Stimulated activated CD4-positive, alpha-beta T cell treated with anti-CD3 and anti-CD28 coated beads, TNF-alpha, amount 100 ng/mL, for 24 hours (primary cell): Measurements from ENCODE around the gene GDPD4.

Source experiments
- DNase-seq, 3 experiments: peaks; one replicate each; pipeline ENCODE4 v3.0.0-alpha.2; 2020; ENCODE audit warnings: low read depth in 3 of 3

Gene GDPD4

DNA sequence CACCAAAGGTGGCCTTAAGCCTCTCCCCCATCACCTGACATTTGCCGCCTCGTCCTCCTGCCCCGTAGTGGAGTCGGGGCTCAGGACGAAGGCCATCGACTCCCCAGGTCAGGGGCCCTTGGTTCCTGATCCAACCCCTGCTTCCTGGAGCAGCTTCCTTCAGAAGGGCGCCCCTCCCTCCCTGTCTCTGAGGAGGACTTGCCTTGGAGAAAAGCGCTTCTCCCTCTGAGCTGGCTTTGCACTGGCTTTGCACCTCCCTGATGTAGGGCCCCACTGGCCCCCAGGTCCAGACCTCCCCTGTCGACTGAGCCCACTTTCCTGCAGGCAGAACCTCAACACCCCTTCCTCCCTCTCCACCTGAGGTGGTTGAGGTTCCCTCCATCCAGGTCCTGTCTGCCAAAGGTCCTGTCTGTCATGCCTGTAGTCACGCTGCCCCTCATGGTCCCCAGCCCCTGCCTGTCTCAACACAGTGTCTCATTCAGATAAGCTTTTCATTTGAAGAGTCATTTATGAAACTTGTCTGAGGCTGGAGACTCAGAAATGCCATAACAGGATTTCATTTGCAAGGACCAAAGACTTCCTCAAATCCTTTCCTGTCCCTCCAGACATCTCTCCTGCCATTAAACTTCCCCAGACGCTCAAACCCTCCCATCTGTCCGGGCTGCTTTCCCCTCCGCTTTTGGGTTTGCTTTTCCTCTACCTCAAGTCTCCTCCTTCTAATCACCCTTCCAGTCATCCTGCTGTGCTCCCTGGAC lies 95.0 kb downstream of the GDPD4 start:
- no peak for DNase-seq

- DNase-seq: no peak
Observed at GRCh38 chr11:77205467-77206263, 95.8 kb downstream of the GDPD4 start.

- DNase-seq: no peak
Observed at GRCh38 chr11:77204754-77205466, 96.6 kb downstream of the GDPD4 start.

- no peak for DNase-seq
Observed at GRCh38 chr11:77203901-77204753, 97.4 kb downstream of the GDPD4 start.

DNA sequence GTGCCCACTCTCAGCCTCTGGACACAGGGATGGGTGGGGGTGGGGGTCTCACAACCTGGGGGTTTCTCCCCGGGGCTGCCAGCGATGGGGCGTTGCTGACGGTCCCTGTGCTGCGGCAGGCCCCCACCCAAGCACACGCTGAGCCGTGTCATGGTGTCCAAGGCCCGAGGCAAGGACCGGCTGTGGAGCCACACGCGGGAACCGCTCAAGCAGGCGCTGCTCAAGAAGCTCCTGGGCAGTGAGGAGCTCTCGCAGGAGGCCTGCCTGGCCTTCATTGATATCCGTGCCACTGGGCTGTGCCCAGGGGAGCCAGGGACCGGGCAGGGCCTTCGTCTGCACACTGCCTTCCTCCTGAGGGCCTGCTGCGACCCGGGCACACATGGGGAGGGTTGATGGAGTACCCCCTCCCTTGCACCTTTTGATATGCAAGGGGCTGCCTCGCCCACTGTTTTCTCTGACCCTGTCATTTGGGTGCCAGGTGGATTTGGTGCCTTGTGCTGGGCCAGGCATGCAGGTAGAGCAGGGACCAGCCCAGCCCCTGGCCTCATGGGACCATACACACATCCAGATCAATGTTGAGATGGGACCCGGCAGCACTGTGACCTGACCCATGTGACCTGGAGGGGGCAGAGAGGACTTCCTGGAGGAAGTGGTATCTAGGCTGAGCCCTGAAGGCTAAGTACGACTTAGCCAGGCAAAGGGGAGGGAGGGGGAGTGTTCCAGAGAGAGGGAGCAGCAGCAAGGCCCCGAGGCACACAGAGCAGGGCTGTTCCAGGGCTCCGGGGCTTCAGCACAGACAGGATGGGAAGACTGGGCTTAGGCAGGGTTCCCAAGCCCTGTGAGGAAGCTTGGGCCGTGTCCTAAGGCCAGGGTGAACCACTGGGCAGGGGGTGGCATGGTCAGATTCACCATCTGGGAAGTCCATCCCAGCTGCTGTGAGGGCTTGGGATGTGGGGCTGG lies 98.3 kb downstream of the GDPD4 start:
- no peak for DNase-seq

GRCh38 chr11:77201991-77202841 lies 99.3 kb downstream of the GDPD4 start:
- DNase-seq: no peak

- no peak for DNase-seq
Observed at GRCh38 chr11:77201370-77201769, 100.1 kb downstream of the GDPD4 start.

- DNase-seq: no peak
Observed at GRCh38 chr11:77200351-77201268, 100.9 kb downstream of the GDPD4 start.

GRCh38 chr11:77199137-77199745 lies 102.2 kb downstream of the GDPD4 start:
- DNase-seq: no peak

DNA sequence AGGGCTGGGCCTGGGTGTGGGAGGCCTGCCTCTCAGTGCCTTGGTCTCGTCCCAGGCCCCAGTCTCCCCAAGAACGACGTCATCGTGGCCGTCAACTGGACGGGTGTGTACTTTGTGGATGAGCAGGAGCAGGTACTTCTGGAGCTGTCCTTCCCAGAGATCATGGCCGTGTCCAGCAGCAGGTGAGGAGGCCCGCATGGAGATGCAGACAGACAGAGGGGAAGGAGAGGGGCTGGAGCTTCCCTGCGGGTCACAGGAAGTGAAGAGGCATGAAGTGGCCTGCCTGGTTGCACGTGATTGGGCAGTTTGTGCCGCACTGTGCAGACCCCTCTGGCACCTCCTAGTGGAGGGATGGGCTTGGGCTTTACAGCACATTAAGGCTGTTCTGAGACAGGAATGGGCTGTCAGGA lies 103.0 kb downstream of the GDPD4 start:
- peak in 1 of 3 experiments; percentile 26 for DNase-seq

DNA sequence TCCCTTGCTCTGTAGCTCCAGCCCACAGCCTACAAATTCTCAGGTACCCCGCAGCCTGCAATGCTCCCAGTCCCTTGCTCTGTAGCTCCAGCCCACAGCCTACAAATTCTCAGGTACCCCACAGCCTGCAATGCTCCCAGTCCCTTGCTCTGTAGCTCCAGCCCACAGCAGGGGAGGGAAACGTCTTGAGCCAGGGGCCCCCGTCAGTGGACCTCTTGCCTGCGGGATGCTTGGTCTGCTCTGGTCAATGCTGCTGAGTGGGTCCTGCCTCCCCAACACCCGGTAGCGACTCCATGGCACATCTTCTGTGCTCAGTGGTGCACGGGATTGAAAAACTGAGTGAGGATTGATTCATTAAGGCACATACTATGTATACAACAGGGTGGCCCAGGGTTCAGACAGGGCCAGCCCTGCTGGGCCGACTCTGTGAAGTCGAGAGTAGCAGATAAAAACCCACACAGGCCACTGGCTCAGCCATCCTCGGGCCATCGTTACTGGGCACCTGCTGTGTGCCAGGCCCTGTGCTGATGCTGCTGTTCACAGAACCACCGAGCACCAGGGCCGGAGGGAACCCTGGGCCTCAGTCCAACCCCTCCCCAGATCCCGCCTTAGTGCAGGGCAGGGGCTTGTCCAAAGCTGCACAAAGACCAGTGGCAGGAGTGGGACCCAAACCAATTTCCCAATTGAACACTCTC lies 103.7 kb downstream of the GDPD4 start:
- DNase-seq: no peak

DNA sequence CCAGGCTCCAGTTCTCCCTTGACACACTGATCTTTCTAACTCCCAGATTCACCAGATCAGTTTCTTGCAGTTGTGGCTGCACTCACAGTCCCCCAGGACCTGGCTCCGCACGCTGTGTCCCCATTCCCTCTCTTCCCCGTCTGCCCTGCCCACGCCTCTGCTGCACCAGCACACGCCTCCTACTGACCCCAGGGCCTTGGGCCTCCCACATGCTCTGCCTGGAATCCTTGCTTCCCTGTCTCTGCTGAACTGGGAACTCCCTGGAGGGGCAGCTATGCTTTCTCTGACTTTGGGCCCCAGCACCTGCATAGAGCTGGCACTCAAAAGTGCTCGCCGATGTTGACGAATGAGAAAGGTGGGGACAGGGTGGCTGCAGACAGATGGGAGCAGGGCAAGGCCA lies 104.5 kb downstream of the GDPD4 start:
- no peak for DNase-seq

DNA sequence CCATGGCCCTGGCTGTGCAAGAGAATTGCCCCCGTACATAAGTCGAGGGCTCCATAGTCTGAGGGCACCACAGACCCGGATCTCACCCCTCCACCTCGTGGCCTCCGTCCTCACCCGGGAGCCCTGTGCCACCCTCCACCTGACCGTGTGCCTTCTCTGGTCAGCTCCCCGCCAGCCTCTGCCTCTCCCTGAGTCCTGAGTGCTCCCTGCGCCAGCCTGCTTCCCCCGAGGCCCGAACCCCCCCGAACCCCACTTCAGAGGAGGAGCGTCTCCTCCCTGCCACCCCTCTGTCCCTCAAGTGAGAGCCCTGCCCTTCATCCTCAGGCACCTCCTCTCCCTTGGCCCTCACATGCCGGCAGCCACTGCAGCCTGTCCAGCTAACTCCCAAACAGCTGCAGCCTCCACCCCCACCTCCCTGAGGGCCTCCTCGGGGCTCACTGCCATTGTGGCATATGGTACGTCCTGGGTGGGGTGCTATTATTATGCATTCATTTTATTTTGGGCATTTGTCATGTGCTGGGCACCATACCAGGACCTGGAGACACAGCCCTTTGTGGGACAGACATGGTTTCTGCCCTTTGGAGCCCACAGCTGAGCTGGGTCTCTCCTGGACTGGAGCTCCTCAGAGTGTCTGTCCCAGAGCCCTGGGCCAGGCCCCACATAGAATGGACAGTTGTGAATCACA lies 106.3 kb downstream of the GDPD4 start:
- no peak for DNase-seq

DNA sequence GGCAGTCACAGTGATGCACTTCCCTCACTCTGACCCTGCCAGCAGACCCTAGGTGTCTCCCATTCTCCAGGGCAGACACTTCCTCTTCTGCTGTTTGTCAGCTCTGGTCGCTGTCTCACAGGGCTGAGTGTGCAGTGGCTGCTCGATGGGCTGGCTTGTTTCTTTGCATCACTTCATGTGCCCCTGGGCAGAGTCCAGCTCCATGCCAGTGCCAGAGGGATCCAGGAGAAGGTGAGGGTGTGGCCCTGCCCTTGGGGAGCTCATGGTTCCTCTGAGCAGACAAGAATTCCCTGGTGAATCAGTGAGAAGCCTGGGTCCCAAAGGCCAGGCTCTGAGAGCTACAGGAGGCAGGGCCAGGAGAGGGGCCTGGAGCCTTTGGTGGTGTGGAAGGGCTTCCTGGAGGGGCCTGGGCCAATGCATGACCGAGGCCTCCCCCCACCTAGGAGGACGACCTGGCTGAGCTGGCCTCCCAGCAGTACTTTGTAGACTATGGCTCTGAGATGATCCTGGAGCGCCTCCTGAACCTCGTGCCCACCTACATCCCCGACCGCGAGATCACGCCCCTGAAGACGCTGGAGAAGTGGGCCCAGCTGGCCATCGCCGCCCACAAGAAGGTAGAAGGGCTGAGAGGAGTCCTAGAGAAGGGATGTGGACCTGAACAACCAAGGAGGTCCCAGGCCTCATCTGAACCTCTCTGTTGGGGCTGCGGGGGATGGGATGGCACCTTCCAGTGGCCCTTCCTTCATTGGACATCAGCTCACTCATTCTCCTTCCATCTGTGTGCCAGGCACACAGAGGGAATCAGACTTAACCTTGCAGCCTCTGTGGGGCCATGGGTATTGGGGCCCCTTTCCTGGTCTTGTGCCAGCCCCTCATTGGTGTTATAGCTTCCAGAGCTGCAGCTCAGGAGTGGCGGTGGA lies 107.3 kb downstream of the GDPD4 start:
- DNase-seq: no peak

DNA sequence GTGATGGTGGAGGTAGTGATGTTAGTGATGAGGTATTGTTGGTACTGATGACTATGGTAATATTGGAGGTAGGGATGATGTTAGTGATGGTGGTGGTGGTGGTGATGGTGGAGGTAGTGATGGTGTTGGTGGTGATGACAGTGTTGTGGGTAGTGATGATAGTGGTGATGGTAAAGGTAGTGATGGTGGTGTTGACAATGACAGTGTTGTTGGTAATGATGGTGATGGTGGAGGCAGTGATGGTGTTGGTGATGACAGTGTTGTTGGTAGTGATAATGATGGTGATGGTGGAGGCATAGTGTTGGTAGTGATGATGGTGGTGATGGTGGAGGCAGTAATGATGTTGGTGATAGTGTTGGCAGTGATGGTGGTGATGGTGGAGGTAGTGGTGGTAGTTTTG lies 108.3 kb downstream of the GDPD4 start:
- DNase-seq: no peak
